Activated T-cell treated with anti-CD3 and anti-CD28 coated beads, Interleukin-2, amount 50 U/mL, for 1 hour (primary cell): ENCODE data around the gene CASTOR1.

Source experiments
- DNase-seq: peaks from one replicate; pipeline ENCODE4 v3.0.0-alpha.2; 2020

CASTOR1 gene

DNA sequence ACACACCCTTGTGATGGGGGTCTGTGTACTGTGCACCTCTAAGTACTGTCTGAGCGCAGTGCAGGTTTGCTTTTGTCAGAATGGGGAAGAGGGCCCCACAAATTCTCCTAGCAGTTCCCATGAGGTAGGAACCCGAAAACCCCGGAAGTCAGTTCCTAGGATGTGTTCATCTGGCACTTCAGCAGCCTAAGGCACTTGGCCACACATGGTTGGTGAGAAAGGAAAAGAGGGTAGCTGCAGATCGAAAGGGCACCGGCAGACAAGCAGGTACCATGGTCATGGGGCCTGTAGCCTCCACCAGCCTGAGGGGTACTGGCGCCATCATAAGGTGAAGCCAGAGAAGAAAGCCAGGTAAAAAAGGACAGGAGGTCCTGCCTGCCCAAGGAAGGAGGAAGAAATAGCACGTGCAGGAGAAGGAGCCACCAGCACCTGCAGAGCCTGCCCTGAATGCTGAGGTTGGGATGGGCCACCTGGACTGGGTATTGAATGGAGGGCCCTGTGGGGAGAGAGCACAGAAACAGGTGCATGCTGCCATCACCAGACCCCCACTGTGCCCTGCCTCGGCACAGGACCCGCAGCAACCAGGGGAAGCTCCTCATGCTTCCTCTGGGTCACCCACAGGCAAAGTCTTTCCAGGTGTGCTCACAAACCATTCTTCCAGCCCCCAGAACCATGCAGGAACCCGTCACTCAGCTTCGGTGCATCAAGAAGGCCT, 8.1 kb upstream of the CASTOR1 start:
- no peak for DNase-seq

DNA sequence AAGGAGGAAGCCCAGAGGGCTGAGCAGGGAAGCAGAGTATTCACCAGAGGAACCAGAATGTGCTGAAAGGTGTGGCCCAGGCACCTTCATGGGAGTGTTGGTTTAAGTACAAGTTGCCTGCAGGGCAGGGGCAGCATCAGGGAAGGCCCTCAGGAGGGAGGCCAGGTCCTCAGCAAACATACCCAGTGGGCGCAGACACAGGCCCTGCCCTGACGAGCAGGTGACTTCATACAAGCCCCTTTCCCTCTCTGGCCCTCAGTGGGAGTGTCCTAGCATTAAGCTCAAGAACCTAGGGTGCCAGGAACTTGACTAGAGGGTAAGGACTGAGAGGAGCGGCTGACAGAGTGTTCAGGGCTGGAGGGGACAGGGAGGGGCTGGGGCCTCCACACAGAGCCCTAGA, 7.5 kb upstream of the CASTOR1 start:
- no peak for DNase-seq

DNA sequence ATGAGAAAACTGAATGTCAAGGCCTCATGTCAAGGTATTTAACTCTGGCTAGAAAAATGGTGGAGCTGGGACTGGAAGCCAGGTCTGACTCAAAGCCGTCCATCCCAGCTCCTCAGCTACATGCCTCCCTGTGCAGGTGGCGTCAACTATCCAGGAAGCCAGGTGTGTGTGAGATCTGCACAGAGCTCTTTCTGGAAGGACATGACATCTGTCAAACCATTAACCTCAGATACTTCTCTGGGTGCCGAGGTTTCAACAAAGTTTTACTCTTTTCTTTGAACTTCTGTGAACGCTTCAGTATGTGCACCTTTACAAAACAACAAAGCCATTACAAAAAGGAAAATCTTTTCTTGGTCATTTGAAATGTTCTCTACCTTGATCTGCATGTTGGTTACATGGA, 7.0 kb upstream of the CASTOR1 start:
- DNase-seq = no peak

DNA sequence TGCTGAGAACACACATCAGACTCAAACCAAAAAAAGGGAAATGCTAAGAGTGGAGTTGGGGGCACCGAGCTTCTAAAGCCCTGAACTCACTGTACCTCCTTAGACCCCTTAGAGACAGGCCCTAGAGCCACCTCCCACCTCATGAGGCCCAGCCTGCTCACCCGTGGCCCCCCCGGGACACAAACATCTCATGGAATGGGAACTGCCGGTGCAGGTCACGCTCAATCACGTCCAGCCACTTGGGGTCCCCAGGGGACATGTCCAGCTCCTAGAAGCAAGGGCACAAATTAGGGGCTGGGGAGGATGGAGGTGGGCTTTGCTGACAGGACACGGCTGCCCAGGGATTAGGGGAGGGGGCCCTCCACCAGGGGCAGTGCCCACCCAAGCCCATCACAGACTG, 6.3 kb upstream of the CASTOR1 start:
- DNase-seq = no peak

DNA sequence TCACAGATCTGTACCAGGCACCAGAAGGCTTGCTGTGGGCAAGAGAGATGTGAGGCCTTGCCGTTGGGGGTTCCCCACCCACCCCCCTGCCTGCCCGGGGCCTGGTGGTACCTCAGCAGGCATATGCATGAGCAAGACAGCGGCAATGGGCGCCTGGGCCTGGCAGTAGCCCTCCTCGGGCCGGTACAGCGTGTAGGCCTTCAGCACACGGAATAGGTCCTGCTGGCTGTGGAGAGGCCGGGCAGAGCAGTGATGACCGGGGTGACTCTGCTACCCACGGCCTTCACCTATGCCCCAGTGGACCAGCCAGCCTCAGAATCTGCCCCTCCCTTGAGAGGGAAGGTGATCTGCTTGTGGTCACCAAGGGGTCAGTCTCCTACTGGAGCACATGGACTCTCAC, 5.5 kb upstream of the CASTOR1 start:
- no peak for DNase-seq

DNA sequence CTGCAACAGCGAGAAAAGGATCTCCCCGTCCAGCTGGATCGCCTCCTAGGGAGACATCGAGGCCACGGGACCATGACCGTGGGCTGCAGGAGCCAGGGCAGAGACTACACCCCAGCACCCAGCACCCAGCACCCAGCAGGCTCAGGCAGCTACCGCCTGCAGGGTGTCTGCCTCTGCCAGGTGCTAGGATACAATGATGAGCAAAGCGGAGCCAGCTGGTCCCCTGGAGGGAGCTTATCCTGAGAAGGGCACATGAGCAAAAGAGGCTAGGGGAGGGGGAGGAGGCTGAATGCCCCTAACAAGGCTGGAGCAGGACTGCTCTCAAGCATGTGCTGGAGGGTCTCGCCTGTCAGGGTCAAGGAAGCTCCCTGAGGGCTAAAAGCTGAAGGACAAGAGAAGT, 4.8 kb upstream of the CASTOR1 start:
- no peak for DNase-seq

DNA sequence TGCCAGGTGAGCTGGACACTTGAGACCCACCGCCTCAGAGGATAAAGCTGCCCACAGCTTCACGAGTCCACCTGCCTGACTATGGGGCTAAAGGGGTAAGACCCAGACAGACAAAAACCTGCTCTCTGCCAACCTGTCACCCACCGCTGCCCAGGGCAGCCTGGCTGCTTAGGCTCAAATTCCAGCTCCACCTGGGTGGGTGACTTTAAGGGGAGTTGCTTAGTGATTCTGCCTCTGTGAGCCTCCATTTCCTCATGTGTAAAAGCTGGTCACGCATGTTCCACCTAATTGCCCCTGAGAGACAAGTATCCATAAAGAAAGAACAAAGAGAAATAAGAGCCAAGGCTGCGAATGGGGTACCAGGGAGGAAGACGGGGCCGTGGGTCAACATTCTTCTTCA, 3.7 kb upstream of the CASTOR1 start:
- no peak for DNase-seq

DNA sequence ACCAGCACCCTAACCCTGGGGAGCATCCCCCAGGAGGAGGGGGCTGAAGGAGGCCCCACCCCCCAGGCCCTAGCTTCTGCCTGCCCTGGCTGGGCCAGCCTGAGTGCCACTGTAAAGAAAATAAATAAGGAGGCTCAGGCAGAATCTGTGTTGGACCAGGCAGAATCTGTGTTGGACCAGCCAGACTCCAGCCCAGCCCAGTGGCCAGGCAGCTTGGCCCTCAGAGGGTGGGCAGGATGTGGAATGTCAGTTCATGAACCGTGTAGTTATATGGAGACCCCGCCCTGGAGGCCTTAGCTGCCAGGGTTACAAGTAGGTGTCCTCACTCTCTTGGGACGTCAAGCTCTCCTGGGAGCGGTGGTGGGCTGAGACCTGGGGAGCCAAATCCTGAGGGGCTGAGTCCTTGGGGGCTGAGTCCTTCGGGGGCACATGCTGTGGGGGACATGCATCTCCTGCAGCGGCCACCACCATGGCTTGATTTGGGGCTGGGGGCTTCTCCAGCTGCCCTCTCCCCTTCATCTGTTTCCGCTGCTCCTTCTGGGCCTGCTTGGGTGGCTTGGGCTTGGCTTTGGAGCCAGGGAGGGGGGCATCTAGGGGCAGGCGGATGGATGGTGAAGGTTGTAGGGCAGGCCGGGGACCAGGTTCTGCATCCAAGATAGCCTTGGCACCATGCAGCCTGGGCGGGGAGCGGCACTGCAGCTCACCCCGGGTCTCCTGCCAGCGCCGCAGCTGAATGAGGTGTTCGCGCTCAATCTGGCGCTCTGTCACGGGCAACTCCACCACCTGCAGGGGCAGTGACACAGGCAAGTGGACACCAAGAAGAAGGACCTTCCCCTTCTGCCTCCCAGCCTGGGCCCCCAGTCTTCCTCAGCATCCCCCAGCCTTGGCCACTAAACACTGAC, 3.0 kb upstream of the CASTOR1 start:
- no peak for DNase-seq

DNA sequence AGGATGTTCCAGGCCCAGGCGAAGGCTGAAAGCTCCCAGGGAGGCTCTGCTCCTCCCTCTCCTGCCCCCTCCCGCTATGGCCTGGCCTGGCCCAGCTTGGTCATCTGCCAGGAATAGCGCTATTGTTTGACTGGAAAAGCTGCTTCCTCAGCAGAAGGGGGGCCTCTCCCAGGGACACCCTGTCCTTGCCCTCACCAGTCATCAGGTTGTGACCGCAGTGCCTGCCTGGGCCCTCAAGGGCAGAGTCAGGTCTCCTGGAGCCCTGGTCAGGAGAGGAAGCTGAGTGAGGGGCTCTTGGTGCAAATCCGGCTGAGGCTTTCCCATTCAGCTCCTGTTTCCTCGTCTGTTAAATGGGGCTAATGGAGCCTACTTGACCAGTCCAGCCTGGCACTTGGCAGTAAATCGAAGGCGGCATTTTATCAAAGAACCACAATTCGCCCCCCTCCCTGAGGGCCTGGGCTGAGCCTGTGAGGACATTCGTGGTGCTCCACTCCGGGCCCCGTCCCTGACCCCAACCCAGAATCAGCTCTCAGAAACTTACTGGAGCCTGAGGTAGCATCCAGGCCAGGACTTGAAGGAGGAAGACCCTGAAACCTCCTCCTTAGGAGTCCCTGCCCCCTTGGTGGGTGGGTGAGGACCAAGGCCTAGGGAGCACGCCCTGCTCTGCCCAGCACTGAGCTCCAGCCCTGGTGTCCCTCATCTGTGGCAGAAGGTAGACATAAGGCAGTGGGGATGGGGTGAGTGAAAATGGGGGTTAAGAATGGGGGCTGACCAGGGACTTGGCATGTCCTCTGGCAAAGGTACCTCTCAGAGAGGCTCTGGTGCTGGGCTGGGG, 2.0 kb upstream of the CASTOR1 start:
- DNase-seq = no peak

DNA sequence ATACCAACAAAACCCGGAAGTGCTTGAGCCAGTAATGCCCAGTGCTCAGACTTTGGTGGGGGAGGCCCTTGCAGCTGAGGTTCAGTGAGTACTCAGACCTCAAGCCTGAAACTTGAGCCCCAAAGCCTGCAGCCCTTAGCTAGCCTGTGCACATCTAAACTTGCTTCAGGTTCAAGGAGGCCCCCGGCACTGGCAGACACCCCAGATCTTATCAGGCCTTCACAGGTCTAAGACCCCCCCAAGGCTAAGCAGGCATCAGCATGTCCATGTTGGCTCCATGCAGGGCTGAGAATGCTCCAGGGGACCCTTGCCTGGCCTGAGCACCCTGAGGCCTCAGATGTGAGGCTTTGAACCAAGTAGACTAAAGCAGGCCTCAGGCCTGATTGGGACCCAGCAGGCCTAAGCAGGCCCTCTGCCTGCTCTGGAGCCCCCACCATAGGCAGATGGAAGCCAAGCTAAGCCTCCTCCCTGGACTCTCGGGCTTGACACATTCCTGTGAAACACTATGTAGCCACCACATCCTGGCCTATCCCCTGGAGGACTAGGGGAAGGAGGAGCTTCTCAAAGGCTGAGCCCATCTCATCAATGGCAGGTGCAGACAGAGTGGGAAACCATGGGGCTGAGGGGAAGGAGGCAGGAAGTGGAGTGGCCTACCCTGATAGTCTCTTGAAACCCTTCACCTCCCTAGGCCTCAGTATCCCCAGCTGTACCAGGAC, 1.2 kb upstream of the CASTOR1 start:
- peak; percentile 38 for DNase-seq

DNA sequence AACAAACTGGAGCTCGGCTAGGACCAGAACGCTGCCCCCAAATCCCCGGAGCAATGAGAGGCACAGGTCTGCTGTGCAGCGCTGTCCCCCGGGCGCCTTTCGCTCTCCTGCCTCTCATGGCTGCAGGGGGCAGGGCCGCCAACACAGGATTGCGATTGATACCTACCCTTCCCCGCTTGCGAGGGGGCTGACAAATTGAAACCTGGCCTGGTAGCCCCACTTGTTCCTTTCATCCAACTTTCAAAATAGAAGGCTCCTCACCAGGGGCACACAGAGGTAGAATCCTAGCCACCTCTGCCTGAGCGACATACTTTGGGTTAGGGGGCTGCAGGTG, 642 bp upstream of the CASTOR1 start:
- DNase-seq = no peak

DNA sequence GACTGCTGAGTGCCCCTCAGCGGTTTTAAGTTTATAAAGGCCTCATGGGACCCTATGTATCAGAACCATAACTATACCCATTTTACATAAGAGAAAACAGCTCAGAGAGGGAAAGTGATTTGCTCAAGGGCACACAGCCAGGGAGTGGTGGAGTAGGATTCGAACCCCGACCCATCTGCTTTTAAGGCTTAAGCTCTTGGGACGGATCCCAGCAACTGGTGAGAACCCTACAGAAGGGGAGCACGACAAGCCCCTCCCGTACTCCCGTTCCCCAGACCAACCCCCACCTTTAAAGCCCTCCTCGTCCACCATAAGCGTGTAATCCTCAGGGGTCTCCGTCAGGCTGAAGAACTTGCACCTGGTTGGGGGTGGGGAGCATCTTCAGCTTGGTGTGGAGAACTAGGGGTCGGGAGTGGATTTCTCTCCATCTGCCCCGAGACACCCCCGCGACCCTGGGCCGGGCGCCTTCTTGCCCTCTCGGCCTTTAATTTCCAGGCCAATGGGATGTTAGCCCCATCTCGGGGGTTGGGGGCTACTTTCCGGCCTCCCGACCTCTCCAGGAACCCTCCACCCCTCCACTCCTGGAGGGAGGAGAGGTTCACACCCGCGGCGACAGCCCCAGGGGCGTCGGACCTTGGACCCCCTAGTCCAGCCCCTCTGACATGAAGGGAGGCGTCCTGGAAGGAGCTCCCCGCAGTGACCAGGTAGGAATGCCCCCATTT, 725 bp downstream of the CASTOR1 start:
- no peak for DNase-seq

DNA sequence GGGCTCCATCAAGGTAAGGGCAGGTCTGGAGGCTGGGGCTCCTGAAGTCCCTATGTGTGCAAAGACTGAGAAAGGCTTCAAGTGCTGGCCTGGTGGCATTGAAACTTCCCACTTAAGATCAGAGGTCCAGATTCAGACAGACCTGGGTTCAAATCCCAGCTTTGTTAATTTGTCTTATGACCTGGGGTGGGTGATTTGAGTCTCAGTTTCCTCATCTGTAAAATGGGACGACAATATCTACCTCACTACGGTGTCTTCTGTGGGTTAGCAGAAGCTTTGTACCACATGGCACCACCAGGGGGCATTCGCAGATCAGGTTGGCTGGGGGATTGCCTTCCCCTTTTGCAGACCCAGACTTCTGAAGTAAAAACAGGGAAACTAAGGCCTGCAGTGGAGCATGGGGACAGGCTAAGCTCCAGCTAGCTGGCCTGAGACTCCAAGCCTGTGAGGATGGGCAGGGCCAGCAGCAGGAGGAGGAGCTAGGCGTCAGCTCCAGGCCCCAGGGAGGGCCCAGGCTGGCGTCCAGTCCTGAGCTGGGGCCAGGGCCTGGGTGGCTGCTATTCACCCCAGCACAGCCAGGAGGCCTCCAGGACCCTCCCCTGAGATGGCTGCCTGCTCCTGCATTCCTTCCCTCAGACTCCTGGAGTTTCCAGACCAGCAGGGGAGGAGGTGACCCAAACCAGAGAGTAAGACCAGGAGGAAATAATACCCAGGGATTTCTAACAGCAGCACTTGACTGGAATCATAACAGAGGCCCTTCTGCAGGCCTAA, 1.5 kb downstream of the CASTOR1 start:
- peak; percentile 90 for DNase-seq

DNA sequence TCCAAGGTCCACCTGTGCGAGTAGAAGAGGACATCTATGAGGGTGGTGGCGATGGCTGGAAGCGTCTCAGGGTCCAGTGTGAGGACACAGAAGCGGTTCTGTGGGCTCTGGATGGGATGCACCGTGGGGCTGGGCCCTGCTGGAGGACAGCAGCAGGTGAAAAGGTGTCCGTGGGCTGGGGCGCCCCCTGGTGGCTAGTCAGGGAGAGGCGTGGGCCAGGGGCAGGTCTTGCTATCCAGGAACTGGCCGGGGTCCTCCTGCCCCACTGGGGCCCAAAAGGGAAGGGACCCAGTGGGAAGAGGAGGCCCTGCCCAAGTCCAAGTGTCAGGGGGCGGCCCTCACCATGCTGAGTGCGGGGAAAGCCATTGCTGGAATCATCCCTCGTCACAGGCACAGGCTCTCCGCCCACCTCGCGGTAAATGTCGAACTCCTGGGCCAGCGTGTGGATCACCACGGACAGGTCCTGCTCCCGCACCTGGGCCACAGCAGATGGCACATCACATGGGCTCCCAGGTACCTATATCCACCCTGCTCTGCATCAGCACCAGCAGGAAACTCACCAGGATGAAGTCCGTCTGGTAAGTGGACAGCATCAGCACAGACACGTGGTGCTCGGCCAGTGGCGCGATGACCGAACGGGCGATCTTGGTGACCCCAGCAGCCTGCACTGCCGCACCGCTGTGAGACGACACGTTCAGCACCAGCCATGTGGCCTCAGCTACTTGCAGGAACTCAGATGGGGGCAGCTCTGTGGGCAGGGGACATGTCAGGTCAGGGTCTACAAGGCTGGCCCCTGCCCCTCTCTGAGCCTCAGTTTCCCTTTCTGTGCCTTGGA, 2.3 kb downstream of the CASTOR1 start:
- peak; percentile 89 for DNase-seq

DNA sequence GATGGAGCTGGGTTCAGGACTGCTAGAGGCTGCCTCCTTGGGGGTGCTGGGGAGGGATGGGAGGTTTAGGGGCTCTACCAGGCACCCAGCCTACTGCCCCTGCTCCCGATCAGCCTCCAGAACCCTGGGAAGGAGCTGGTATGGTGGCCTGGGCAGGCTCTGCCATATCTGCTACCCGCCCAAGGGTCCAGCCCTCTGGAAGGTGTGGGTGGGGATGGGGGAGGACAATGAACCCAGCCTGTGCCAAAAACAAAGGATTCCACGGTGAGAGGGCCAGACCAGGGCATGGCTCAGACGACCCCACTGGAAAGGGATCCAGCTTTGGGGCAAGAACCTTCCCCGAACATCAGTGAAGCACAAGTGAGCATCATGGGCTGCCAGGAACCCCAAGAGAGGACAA, 3.0 kb downstream of the CASTOR1 start:
- DNase-seq = no peak

DNA sequence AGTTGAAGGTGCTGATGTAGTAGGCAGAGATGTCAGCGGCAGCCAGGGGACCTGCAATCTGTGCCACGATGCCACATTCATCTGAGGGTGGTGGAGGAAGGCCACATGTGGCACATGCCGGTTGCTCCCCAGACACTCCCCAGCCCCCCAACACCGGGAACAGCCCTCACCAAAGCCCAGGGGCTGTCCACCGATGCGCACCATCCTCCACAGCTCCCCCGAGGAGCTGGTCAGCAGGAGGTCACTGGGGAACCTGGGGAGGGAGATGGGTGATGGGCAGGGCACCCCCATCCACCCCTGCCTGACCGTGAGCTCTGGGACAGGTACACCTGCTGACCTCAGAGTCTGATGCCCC, 3.5 kb downstream of the CASTOR1 start:
- DNase-seq = no peak

DNA sequence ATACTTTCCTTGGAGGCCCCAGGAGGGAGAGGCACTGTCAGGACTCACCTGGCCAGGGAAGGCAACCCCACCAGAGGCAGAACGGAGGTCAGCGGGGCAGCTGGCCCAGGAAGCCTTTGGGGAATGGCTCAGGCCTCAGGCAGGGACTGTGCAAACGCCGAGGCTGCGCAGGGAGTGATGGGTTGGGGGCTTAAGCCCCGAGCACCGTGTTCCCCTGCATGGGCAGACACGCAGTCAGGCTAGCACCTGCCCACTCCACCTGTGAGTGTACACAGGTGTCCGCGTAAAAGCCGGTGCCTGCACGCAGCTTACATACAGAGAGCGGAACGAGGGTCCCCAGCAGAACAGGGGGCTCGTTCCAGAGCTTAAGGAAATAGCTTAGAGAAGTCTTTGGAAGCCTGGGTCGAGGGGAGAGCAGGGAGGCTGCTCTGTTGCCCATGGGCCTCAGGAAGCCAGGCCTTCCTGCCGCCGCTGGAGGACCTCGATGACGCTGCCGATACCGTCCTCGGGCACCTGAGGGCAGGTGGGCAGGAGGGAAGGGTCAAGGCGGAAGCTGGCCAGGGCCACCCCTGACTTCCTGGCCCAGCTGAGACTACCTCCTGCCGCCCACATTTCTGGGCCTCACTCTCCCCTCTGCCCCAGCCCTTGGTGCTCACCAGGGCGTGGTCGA, 4.0 kb downstream of the CASTOR1 start:
- no peak for DNase-seq

DNA sequence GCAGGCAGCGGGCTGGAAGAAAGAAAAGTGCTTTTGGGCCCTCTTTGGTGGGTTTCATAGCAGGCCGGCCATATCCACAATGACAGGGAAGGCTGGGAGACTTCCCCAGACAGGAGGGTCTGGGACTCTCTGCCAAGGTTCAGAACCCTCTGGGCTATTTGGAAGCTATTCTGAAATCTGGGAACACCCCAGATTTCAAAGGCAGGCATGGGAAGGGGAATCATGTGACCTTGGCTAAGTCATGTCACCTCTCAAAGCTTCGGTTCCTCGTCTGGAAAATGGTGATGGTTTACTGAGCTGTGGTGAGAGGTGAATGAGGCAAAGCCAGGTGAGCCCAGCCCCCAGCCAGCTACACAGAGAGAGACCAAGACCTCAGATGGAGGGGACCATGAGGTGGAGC, 4.6 kb downstream of the CASTOR1 start:
- DNase-seq = no peak

DNA sequence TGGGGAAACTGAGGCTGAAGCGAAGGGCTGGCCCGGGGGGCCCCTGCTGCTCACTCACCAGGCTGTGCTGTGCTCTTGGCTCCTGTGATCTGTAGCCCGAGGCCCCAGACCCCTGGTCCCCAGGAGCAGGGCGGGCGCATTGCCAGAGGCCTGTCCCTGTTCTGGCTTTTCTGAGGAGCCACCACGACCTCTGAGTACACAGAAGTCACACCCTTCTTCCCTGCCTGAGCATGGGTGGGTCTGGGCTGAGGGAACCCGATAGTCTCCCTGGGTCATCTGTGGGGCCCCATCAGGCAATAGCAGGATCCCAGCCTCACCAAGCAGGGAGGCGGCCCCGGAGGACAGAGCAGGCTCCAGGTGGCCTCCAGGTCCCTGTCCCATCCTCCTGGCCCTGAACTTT, 5.1 kb downstream of the CASTOR1 start:
- no peak for DNase-seq

DNA sequence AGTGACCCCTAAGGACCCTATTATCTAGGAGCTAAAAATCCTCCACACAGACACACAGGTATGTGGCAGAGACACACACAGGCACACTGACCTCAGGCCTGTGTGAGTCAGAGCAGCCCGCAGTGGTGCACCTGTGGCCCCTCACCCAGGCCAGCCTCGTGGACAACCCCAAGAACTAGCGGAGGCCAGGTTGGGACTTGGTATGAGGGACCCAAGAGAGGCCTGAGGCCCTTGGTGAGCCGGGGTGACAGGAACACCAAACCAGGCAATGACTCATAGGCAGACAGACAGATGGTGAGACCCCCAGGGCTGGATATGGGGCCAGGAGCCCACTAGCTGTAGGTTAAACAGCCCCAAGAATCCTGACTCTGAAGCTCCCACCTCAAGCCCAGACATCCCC, 6.0 kb downstream of the CASTOR1 start:
- no peak for DNase-seq
